Ishikawa (cell line): ENCODE measurements around the gene FSD1L.

ENCODE experiments used
- CEBPB ChIP-seq: IDR thresholded peaks from 2 replicates; pipeline ENCODE4 v1.6.1; 2012
- CREB1 ChIP-seq: IDR thresholded peaks from 2 replicates; pipeline ENCODE4 v1.6.1; 2012; ENCODE audit warnings: low read depth
- EGR1 ChIP-seq: IDR thresholded peaks from 2 replicates; pipeline ENCODE4 v1.6.1; 2012
- EP300 ChIP-seq: IDR thresholded peaks from 2 replicates; pipeline ENCODE4 v1.6.1; 2012; ENCODE audit warnings: borderline replicate concordance
- FOXM1 ChIP-seq: IDR thresholded peaks from 2 replicates; pipeline ENCODE4 v1.6.1; 2012; ENCODE audit warnings: low read depth, borderline replicate concordance
- NFIC ChIP-seq: IDR thresholded peaks from 2 replicates; pipeline ENCODE4 v1.6.1; 2012
- RAD21 ChIP-seq: IDR thresholded peaks from 2 replicates; pipeline ENCODE4 v1.6.1; 2012; ENCODE audit warnings: low read depth
- TAF1 ChIP-seq: IDR thresholded peaks from 2 replicates; pipeline ENCODE4 v1.6.1; 2012; ENCODE audit warnings: low read depth, mild to moderate bottlenecking
- TCF12 ChIP-seq: IDR thresholded peaks from 2 replicates; pipeline ENCODE4 v1.6.1; 2012; ENCODE audit warnings: low read depth
- TEAD4 ChIP-seq: IDR thresholded peaks from 2 replicates; pipeline ENCODE4 v1.6.1; 2012
- YY1 ChIP-seq: IDR thresholded peaks from 2 replicates; pipeline ENCODE4 v1.6.1; 2012; ENCODE audit warnings: low read depth
- ZBTB7A ChIP-seq: IDR thresholded peaks from 2 replicates; pipeline ENCODE4 v1.6.1; 2012; ENCODE audit warnings: low read depth
- TF ChIP-seq, protein P1 (sequence below): IDR thresholded peaks from 2 replicates; pipeline ENCODE4 v1.6.1; 2012
- TF ChIP-seq, protein P2 (sequence below): IDR thresholded peaks from 2 replicates; pipeline ENCODE4 v1.6.1; 2012; ENCODE audit warnings: low read depth, mild to moderate bottlenecking
- TF ChIP-seq, protein P3 (sequence below): IDR thresholded peaks from 2 replicates; pipeline ENCODE4 v1.6.1; 2012

The FSD1L gene

DNA sequence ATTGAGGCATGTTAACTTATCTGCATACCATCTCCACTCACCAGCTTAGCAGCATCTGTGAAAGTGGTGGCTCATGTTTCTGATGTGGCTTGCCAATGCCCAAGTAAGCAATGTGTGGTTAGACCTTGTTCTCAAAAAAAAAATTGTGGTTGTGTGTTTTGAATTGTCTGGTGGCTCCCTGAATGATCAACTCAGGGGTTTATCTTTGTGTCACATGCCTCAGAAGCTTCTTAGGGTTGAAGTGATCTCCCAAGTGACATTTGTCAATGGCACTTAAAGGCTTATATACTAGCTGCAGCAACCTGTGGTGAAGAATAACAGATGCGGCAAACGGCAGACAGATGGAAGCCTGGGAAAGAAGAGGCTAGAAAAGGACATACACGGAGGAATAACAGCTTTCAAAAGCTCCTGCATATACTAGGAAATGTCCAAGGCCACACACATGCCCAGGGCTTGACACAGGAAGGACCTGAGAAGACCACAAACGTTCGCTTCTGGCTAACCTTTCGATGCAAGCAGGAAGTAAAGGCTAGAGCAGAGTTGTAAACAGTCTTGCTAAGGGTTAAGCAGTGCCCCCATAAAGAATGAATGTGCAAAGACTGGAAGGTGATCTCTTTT is 42.2 kb upstream of the FSD1L start:
- no peak for TF ChIP-seq CREB1
- TF ChIP-seq TAF1 = no peak
- TF ChIP-seq NFIC = no peak
- TF ChIP-seq, protein P1, sequence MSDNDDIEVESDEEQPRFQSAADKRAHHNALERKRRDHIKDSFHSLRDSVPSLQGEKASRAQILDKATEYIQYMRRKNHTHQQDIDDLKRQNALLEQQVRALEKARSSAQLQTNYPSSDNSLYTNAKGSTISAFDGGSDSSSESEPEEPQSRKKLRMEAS = no peak
- no peak for TF ChIP-seq ZBTB7A
- TF ChIP-seq RAD21 = no peak
- no peak for TF ChIP-seq TEAD4
- TF ChIP-seq YY1 = no peak
- no peak for TF ChIP-seq EGR1
- TF ChIP-seq, protein P2, sequence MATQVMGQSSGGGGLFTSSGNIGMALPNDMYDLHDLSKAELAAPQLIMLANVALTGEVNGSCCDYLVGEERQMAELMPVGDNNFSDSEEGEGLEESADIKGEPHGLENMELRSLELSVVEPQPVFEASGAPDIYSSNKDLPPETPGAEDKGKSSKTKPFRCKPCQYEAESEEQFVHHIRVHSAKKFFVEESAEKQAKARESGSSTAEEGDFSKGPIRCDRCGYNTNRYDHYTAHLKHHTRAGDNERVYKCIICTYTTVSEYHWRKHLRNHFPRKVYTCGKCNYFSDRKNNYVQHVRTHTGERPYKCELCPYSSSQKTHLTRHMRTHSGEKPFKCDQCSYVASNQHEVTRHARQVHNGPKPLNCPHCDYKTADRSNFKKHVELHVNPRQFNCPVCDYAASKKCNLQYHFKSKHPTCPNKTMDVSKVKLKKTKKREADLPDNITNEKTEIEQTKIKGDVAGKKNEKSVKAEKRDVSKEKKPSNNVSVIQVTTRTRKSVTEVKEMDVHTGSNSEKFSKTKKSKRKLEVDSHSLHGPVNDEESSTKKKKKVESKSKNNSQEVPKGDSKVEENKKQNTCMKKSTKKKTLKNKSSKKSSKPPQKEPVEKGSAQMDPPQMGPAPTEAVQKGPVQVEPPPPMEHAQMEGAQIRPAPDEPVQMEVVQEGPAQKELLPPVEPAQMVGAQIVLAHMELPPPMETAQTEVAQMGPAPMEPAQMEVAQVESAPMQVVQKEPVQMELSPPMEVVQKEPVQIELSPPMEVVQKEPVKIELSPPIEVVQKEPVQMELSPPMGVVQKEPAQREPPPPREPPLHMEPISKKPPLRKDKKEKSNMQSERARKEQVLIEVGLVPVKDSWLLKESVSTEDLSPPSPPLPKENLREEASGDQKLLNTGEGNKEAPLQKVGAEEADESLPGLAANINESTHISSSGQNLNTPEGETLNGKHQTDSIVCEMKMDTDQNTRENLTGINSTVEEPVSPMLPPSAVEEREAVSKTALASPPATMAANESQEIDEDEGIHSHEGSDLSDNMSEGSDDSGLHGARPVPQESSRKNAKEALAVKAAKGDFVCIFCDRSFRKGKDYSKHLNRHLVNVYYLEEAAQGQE = no peak
- TF ChIP-seq FOXM1 = no peak
- TF ChIP-seq, protein P3, sequence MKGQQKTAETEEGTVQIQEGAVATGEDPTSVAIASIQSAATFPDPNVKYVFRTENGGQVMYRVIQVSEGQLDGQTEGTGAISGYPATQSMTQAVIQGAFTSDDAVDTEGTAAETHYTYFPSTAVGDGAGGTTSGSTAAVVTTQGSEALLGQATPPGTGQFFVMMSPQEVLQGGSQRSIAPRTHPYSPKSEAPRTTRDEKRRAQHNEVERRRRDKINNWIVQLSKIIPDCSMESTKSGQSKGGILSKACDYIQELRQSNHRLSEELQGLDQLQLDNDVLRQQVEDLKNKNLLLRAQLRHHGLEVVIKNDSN = no peak
- TF ChIP-seq TCF12 = no peak
- TF ChIP-seq CEBPB = no peak
- TF ChIP-seq EP300 = no peak

DNA sequence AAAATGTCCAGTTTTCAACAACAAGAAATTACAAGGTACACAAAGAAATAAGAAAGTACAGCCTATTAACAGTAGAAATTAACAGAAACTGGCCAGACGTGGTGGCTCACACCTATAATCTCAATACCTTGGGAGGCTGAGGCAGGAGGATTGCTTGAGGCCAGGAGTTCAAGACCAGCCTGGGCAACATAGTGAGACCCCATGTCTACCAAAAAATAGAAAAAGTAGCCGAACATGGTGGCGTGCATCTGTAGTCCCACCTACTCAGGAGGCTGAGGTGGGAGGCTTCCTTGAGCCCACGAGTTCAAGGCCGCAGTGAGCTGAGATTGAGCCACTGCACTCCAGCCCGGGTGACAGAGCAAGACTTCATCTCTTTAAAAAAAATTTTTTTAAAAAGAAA is 41.5 kb upstream of the FSD1L start:
- no peak for TF ChIP-seq TEAD4
- no peak for TF ChIP-seq EGR1
- no peak for TF ChIP-seq RAD21
- no peak for TF ChIP-seq CEBPB
- TF ChIP-seq, protein P3 = no peak
- TF ChIP-seq FOXM1 = no peak
- TF ChIP-seq, protein P2 = no peak
- no peak for TF ChIP-seq TAF1
- TF ChIP-seq TCF12 = no peak
- TF ChIP-seq CREB1 = no peak
- no peak for TF ChIP-seq YY1
- no peak for TF ChIP-seq ZBTB7A
- TF ChIP-seq EP300 = no peak
- TF ChIP-seq, protein P1 = no peak
- TF ChIP-seq NFIC = no peak

DNA sequence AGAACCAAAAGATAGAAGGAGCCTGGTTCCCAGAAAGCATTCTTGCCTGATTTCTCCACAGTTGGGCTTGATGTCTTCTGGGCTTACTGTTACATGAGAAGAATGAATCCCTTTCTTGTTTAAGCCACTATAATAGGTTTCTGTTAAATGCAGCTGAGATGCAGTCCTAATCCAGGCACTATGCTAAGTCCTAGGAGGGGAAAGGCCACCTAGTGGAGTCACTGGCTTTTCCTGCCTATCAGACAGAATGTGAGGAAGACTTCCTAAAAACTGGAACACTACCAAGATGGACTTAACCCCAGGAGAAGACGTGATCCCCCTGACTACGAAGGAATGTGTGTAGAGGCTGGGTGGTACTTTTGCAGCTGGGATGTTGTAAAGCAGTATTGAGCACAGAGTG is 34.3 kb upstream of the FSD1L start:
- no peak; the same call in 1 of the 2 replicates for TF ChIP-seq RAD21
- no peak for TF ChIP-seq TAF1
- no peak for TF ChIP-seq TEAD4
- TF ChIP-seq TCF12 = no peak
- no peak for TF ChIP-seq EP300
- no peak for TF ChIP-seq YY1
- TF ChIP-seq, protein P3 = no peak
- TF ChIP-seq EGR1 = no peak
- no peak for TF ChIP-seq ZBTB7A
- no peak for TF ChIP-seq CREB1
- no peak for TF ChIP-seq CEBPB
- TF ChIP-seq NFIC = no peak
- TF ChIP-seq FOXM1 = no peak
- TF ChIP-seq, protein P2 = no peak
